ENCODE results near the gene AQP7.

GRCh38 chr9:33377089-33377715, 25.2 kb downstream of the AQP7 start:
- TF ChIP-seq SMARCC2 (IDR thresholded peaks at IDR 0.05; ENCODE audit: low read depth) (no peak), CREB1 (IDR thresholded peaks at IDR 0.05) (no peak), CREB1 (CRISPR knock-in tag; IDR thresholded peaks at IDR 0.05) (no peak), CTCF (IDR thresholded peaks at IDR 0.05 in 2 of 3, conservative IDR thresholded peaks at IDR 0.05 in 1 of 3; ENCODE audit: insufficient read depth in 2 of 3, low read depth in 1 of 3, low read length in 3 of 3) (no peak), NFE2 (IDR thresholded peaks at IDR 0.05; ENCODE audit: low read depth) (no peak), SRF (CRISPR knock-in tag; IDR thresholded peaks at IDR 0.05) (no peak), PHF8 (IDR thresholded peaks at IDR 0.05; ENCODE audit: borderline replicate concordance, low read length) (no peak)
